Posterior cingulate gyrus (tissue), 11 donors: ENCODE data around the gene CTCFL.

ENCODE experiments used
- DNase-seq, 10 donors: peaks; one replicate each; pipeline versions ENCODE4 v3.0.0 to v3.0.0-alpha.2; 2020 to 2021; ENCODE audit warnings: mixed read lengths in 3 of 10
- intact Hi-C: fragments of 100-400 bp; cut with DNase I; formaldehyde crosslinking; loops from one replicate; pipeline ENCODE4 v1.15.1; 2023

The CTCFL gene

GRCh38 chr20:57524511-57525176, at the start of gene CTCFL:
Gene CTCFL, minus strand, starts transcription at chr20:57525140. Its CDS starts 935 bp downstream, at chr20:57524205.
- intact Hi-C loops, result no loop called here
- peak in 1 of 10 donors; percentile 64 for DNase-seq

- intact Hi-C loops, result no loop called here
- peak in 2 of 10 donors; percentile 15 to 47 for DNase-seq
These were observed 49.0 kb upstream of the CTCFL start for GRCh38 chr20:57573894-57574293.

- intact Hi-C loops, result no loop called here
These were observed 48.3 kb upstream of the CTCFL start for GRCh38 chr20:57573242-57573641.

GRCh38 chr20:57571782-57572416, 47.0 kb upstream of the CTCFL start:
- peak in 2 of 10 donors; percentile 14 to 24 for DNase-seq
- intact Hi-C loops, result no loop called here

More at GRCh38 chr20:57573242-57573641, 48.3 kb upstream of the CTCFL start:
- DNase-seq, result peak in 2 of 10 donors; percentile 75 to 77

GRCh38 chr20:57570920-57571319, 46.0 kb upstream of the CTCFL start:
- intact Hi-C loops, result no loop called here
- no peak for DNase-seq

GRCh38 chr20:57570145-57570850, 45.4 kb upstream of the CTCFL start:
- intact Hi-C loops, result no loop called here
- DNase-seq, result peak in 2 of 10 donors; percentile 55 to 59

- DNase-seq, result peak in 1 of 10 donors; percentile 35
- intact Hi-C loops, result no loop called here
These were observed 44.0 kb upstream of the CTCFL start for GRCh38 chr20:57568960-57569359.

GRCh38 chr20:57568088-57568896, 43.4 kb upstream of the CTCFL start:
- DNase-seq, result peak in 1 of 10 donors; percentile 57
- intact Hi-C loops, result no loop called here

- peak in 1 of 10 donors; percentile 69 for DNase-seq
- intact Hi-C loops, result no loop called here
These were observed 42.6 kb upstream of the CTCFL start for GRCh38 chr20:57567471-57568079.

GRCh38 chr20:57566803-57567459, 42.0 kb upstream of the CTCFL start:
- peak in 1 of 10 donors; percentile 9 for DNase-seq
- intact Hi-C loops, result no loop called here

- intact Hi-C loops, result no loop called here
- peak in 1 of 10 donors; percentile 11 for DNase-seq
These were observed 41.5 kb upstream of the CTCFL start for GRCh38 chr20:57566399-57566798.

- intact Hi-C loops, result no loop called here
- DNase-seq, result peak in 1 of 10 donors; percentile 25
These were observed 40.2 kb upstream of the CTCFL start for GRCh38 chr20:57564951-57565642.

- peak in 1 of 10 donors; percentile 42 for DNase-seq
These were observed 39.4 kb upstream of the CTCFL start for GRCh38 chr20:57564180-57564802.

GRCh38 chr20:57563522-57563921, 38.6 kb upstream of the CTCFL start:
- intact Hi-C loops, result no loop called here
- peak in 1 of 10 donors; percentile 54 for DNase-seq

More at GRCh38 chr20:57564180-57564802, 39.4 kb upstream of the CTCFL start:
- intact Hi-C loops, result no loop called here

- peak in 1 of 10 donors; percentile 75 for DNase-seq
- intact Hi-C loops, result no loop called here
These were observed 37.9 kb upstream of the CTCFL start for GRCh38 chr20:57562541-57563465.

- intact Hi-C loops, result no loop called here
- no peak for DNase-seq
These were observed 36.7 kb upstream of the CTCFL start for GRCh38 chr20:57561356-57562279.
